UCSD-AML1 (cell line): ENCODE results near the gene THSD4.

Source experiments
- DNase-seq: peaks from one replicate; lab custom pipeline; 2025; ENCODE audit not compliant: unreplicated experiment; lab: John Stamatoyannopoulos, UW

The THSD4 gene

GRCh38 chr15:71812966-71813722 is 697.9 kb downstream of the THSD4 start:
- DNase-seq: no peak

DNA sequence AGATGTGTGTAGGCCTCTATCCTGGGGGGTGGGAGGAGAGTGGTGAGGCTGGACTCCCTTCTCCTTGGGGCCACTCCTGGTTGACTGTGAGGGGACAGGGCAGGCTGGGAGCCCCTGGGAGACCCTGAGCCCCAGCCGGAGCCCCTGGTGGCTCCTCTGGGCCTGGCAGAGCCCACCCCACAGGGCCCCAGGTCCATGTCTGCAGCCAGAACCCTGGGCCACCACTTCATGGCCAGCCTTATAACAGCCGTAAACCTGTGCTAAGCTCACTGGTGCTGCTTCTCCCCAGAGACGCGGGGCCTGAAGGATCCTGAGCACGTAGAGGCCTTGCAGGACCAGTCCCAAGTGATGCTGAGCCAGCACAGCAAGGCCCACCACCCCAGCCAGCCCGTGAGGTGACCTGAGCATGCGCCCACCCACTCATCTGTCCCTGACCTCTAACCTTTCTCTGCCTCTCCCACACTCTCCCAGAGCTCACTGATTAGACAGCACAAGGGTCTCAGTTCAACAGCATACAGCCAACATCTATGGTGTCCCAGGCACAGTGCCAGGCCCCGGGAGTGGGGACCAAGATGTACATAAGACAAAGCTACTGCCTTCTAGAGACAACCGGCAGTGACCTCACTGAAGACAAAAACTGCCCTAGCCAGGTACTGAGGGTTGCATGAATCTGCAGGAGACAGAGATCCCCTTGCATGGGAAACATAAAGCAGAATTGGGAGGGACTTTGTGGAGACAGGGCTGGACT is 698.6 kb downstream of the THSD4 start:
- DNase-seq: no peak

DNA sequence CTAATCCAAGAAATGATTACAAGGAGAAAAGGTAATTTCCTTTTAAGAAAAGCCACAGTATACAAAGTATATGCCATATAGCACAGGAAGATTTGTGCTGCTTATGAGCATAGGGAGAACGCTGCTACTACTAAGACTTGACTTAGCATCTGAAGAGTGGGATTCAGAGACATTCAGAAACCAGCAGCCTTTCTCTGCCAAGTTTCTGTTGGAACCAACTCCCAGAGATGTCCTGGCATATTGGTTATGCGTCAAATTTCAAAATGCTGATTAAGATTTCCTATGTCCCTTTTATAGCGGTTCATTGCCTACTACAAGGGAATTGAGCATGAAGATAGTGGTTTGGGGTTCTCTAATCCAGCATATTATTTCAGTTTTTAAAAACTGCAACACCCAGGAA is 700.0 kb downstream of the THSD4 start:
- no peak for DNase-seq

- DNase-seq: no peak
These were observed 702.1 kb downstream of the THSD4 start for GRCh38 chr15:71817351-71817750.

DNA sequence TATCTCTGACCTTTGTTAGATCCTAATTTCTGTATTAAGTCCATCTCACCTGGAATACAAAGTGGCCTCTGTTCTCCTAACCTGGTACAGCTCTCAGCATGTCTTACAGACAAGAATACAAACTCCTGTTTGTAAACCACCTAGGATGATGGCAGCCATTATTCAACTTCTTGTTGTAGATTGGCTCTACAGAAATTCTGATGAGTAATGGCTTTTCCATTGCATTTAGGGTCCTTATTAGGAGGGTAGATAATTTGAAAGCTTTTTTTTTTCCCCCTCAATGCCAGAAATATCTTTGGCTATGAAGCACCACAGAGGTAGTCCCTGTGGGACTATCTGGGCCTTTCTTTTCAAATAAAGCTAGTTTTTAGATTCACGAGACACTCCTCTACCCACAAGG is 704.9 kb downstream of the THSD4 start:
- no peak for DNase-seq

GRCh38 chr15:71821547-71822129 is 706.4 kb downstream of the THSD4 start:
- no peak for DNase-seq

DNA sequence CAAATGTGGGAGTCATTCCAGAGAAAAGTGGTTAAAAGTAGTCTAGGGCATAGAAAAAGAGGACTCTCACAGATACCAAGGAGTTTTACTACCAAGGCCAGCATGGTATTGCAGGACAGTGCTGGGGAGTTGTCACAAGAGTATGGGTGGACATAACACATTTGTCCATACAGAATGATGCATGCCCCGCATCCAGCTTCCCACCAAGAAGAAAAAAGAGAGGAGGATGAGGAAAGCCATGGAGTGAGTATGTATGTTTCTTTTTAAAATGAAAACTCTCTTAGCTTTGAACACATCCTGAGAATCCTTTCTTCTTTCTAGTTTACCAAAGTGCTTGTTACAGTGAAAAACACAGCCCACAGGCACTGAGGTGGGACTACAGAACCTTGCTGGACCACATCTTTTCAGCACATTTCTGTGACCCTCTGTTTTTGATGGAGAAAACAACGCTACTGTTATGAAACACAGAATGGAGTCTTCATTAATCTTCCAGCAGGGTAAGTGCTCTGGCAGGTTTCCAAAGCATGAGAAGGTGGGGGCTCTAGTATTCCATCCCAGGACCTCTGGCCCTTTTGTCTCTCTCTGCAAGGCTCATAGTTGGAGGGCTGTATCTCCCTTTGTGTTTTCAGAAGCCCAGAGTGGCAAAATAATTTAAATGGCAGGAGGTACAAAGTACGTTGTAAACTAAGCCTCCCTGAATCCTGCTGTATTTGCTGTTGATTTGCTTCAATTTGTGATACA is 707.8 kb downstream of the THSD4 start:
- no peak for DNase-seq

GRCh38 chr15:71823801-71824200 is 708.5 kb downstream of the THSD4 start:
- DNase-seq: no peak

DNA sequence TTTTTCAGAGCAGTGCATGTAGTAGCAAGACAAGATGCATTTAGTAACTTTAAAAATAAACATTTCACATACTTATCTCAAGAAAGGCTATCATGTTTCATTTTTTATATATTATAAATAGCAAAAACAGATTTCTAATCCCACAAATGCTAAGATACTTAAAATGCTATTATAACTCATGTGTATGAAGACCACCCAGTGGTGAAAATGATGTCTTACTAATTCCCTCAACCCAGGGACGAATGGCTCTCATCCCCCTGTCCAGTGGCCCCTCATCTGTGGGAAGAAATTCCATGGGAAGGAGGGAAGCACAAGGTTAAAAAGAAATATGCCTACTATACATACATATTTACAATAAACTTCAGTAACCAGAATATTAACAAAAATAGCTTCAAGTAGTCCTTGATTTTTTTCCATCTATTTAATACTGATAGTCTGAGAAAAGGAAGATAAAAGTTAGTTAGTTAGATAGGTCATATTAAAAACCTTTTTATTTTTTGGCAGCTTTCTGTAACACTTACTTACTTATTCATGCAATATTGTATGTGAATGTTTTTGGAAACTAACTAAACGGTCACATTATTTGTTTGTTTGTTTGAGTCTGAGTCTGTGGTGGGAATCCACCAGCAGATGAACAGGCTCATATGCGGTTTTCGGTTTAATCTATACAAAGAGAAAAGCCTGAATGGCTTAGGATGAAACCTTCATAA is 709.9 kb downstream of the THSD4 start:
- DNase-seq: no peak

GRCh38 chr15:71826196-71826595 is 710.9 kb downstream of the THSD4 start:
- DNase-seq: no peak

GRCh38 chr15:71830981-71831380 is 715.7 kb downstream of the THSD4 start:
- no peak for DNase-seq
